Panc1 (cell line): ENCODE results near the gene BRIX1. TPM values are rescaled to one million over a fixed set of nuclear protein-coding genes. Genes with fewer than 3 reads are reported as not detected.

Source experiments
- ATAC-seq: fragments of 200-7000 bp; cut with Tn5 transposase; 2 replicates; pipeline ENCODE4 v1.9.1; 2020; ENCODE audit warnings: mild to moderate bottlenecking, moderate library complexity
- Bru-seq: library from RNA; stranded (reverse); fragments of 400-500 nt; gene quantifications from one replicate; lab custom pipeline; 2021; lab: Mats Ljungman, UMichigan
- BruChase-seq, 2 experiments: library from RNA; stranded (reverse); fragments of 400-500 nt; gene quantifications; one replicate each; lab custom pipeline; 2021; lab: Mats Ljungman, UMichigan
- BruUV-seq: library from RNA; stranded (reverse); fragments of 400-500 nt; replicated peaks from 2 replicates; lab custom pipeline; 2021; lab: Mats Ljungman, UMichigan
- CTCF ChIA-PET: fragments of 300-600 bp; sonication (Branson Sonifier 250); formaldehyde crosslinking; loops from one replicate; lab custom pipeline; 2022; ENCODE audit warnings: antibody characterized with exemption; lab: Charles Lee
- POLR2A ChIA-PET: fragments of 300-600 bp; sonication (Branson Sonifier 250); formaldehyde crosslinking; loops from one replicate; lab custom pipeline; 2022; ENCODE audit warnings: antibody characterized with exemption; lab: Charles Lee
- DNase-seq: peaks from one replicate; pipeline ENCODE4 v3.0.0-alpha.2; 2010; ENCODE audit warnings: low read depth, low spot score
- H3K27ac ChIP-seq: 2 replicates; pipeline ENCODE4 v1.5.1; 2011; ENCODE audit warnings: mild to moderate bottlenecking, low read length, inconsistent platforms
- H3K27me3 ChIP-seq: fragments of 200-500 bp; sonication (Bioruptor generic); 2 replicates; pipeline ENCODE4 v1.6.0; 2014; ENCODE audit warnings: low read length, inconsistent platforms; ENCODE audit not compliant: control insufficient read depth, insufficient read depth
- H3K36me3 ChIP-seq: fragments of 200-500 bp; sonication (Bioruptor generic); 2 replicates; pipeline ENCODE4 v1.5.1; 2014; ENCODE audit warnings: inconsistent platforms, mild to moderate bottlenecking, low read length, moderate library complexity; ENCODE audit not compliant: control insufficient read depth, insufficient read depth
- H3K4me1 ChIP-seq: 2 replicates; pipeline ENCODE4 v1.5.1; 2011; ENCODE audit warnings: inconsistent platforms, mild to moderate bottlenecking, low read length, moderate library complexity; ENCODE audit not compliant: control insufficient read depth, insufficient read depth
- H3K4me3 ChIP-seq, 2 experiments: 2 replicates each; pipeline ENCODE4 v1.5.1; 2011 to 2012; ENCODE audit warnings: low read depth in 2 of 2, low read length in 2 of 2, mild to moderate bottlenecking in 2 of 2, inconsistent platforms in 1 of 2, moderate library complexity in 1 of 2
- H3K9me3 ChIP-seq: fragments of 200-500 bp; sonication (Bioruptor generic); 2 replicates; pipeline ENCODE4 v1.5.1; 2014; ENCODE audit warnings: low read depth, mild to moderate bottlenecking, inconsistent platforms, low read length, moderate library complexity; ENCODE audit not compliant: control insufficient read depth, insufficient read depth
- CTCF ChIP-seq: fragments of 450-650 bp; IDR thresholded peaks from 2 replicates; pipeline ENCODE4 v1.5.1; 2017; ENCODE audit warnings: mild to moderate bottlenecking
- POLR2AphosphoS5 ChIP-seq: IDR thresholded peaks from 2 replicates; pipeline ENCODE4 v1.6.1; 2012; ENCODE audit warnings: mild to moderate bottlenecking, low read depth, low read length, moderate library complexity
- REST ChIP-seq, 2 experiments: IDR thresholded peaks; 2 replicates each; pipeline ENCODE4 v1.6.1; 2011 to 2012; ENCODE audit warnings: low read depth in 2 of 2, control low read depth in 1 of 2, low read length in 1 of 2, mild to moderate bottlenecking in 1 of 2, moderate library complexity in 1 of 2; ENCODE audit not compliant: insufficient read depth in 1 of 2
- SIN3A ChIP-seq: IDR thresholded peaks from 2 replicates; pipeline ENCODE4 v1.6.1; 2012; ENCODE audit warnings: low read depth, mild to moderate bottlenecking, low read length, moderate library complexity, borderline replicate concordance; ENCODE audit not compliant: insufficient read depth
- TCF7L2 ChIP-seq: IDR thresholded peaks from 2 replicates; pipeline ENCODE4 v1.6.1; 2011; ENCODE audit warnings: mild to moderate bottlenecking, low read depth, low read length, inconsistent platforms
- in situ Hi-C: cut with HindIII; loops from 2 replicates; pipeline ENCODE4 v1.10.0; 2016; ENCODE audit warnings: low sequenced_read_pairs, low pct_unique_long_range_greater_than_20kb
- intact Hi-C: fragments of 100-400 bp; cut with micrococcal nuclease; formaldehyde crosslinking; loops from one replicate; pipeline ENCODE4 v1.10.0; 2022; ENCODE audit not compliant: unreplicated experiment
- long read RNA-seq: library from polyadenylated mRNA; unstranded; transcript quantifications from one replicate; pipeline ENCODE4 v2.0.0, GENCODE V29; 2021; ENCODE audit not compliant: unreplicated experiment
- polyA plus RNA-seq: library from polyadenylated mRNA; unstranded; fragments of >200 nt; gene quantifications from one replicate; pipeline ENCODE4 v1.2.1, GENCODE V29; 2012; ENCODE audit warnings: missing spikeins; ENCODE audit not compliant: insufficient read length
- total RNA-seq: library from RNA; stranded (reverse); gene quantifications from one replicate; pipeline ENCODE4 v1.2.1, GENCODE V29; 2021; ENCODE audit not compliant: unreplicated experiment

The BRIX1 gene
- total RNA-seq (46.6 TPM), Bru-seq, nascent RNA (percentile 95 among the genes with signal in this experiment), BruChase-seq, experiment 1, labeled RNA remaining after a 2-hour chase (percentile 97 among the genes with signal in this experiment), BruChase-seq, experiment 2, labeled RNA remaining after a 6-hour chase (percentile 85 among the genes with signal in this experiment)
- 31.4 TPM for polyA plus RNA-seq
- long read RNA-seq, transcript BRIX1-201 (10 exons, 1,926 nt) = major isoform, 105 of 128 reads
- long read RNA-seq, partial matches to known transcripts = 1 of 128 reads
- long read RNA-seq, other reads (novel, unspliced or antisense) = 22 of 128 reads

GRCh38 chr5:34915139-34915855 is at the start of gene BRIX1, which contains the start of gene RAD1:
BRIX1 (plus strand) TSS chr5:34915711; CDS start chr5:34915739, 28 bp downstream.
RAD1 (minus strand) TSS chr5:34915504; CDS start chr5:34914892, 612 bp downstream.
- BruUV-seq = no TSS peak
- Histone ChIP-seq H3K27me3 (no peaks in the 10 kb centered on the region), H3K27ac (peak within 1 kb of the TSS; percentile 99), H3K4me1 (peaks cover 12% of the 10 kb centered on the region), H3K36me3 (peaks cover 48% of the 10 kb centered on the region), H3K9me3 (no peaks in the 10 kb centered on the region), H3K4me3 (peak within 1 kb of the TSS; percentile 98 to 99)
- intact Hi-C loops = no loop called here
- TF ChIP-seq SIN3A = peak; percentile 91; the same call in 1 of the 2 replicates
- TF ChIP-seq CTCF = no peak
- peak; percentile 43; the same call in 1 of the 2 replicates for TF ChIP-seq TCF7L2
- peak; percentile 84 for TF ChIP-seq POLR2AphosphoS5
- TF ChIP-seq REST (IDR thresholded peaks at IDR 0.05; ENCODE audit: insufficient read depth in 1 of 2, low read depth in 2 of 2, low read length in 1 of 2) = 0 out of 4 replicates have a peak, but pooled peaks of 1 of the 2 experiments have one; percentile 19
- CTCF ChIA-PET = interaction anchor here (0.6 to 0.7 kb wide), 2 partner anchors 14 to 88 kb away, joined by 3 to 5 read pairs; partner anchors contain the start of gene DNAJC21
- ATAC-seq (peak; percentile 100), DNase-seq (peak; percentile 96)
- in situ Hi-C loops = no loop called here
- POLR2A ChIA-PET = interaction anchor here (0.6 to 2.4 kb wide), 4 partner anchors 11 to 840 kb away, joined by 3 to 17 read pairs (median 8); partner anchors contain the start of gene DNAJC21

- Histone ChIP-seq H3K4me3 (no peak overlapping the region), H3K4me1 (no peaks in the 10 kb centered on the region), H3K27ac (no peak overlapping the region), H3K9me3 (no peaks in the 10 kb centered on the region), H3K36me3 (no peaks in the 10 kb centered on the region), H3K27me3 (no peaks in the 10 kb centered on the region; the same call in 1 of the 2 replicates)
- in situ Hi-C loops (no loop called here), intact Hi-C loops (no loop called here)
- ATAC-seq (no peak), DNase-seq (no peak)
- BruUV-seq = no TSS peak
- ChIA-PET POLR2A (no interaction called here), CTCF (no interaction called here)
- TF ChIP-seq POLR2AphosphoS5 (no peak), TCF7L2 (no peak), REST (IDR thresholded peaks at IDR 0.05; ENCODE audit: insufficient read depth in 1 of 2, low read depth in 2 of 2, low read length in 1 of 2) (no peak), CTCF (no peak), SIN3A (no peak)
Observed at GRCh38 chr5:34866989-34867471, 48.5 kb upstream of the BRIX1 start.
